HUES64 (cell line): Measurements from ENCODE around the gene JAML.

Experiments used
- H3K27ac ChIP-seq: 2 replicates; pipeline ENCODE4 v1.7.0; 2013; ENCODE audit warnings: low read depth, low read length, inconsistent platforms
- H3K27me3 ChIP-seq: 2 replicates; pipeline ENCODE4 v1.6.1; 2013; ENCODE audit warnings: mild to moderate bottlenecking, low read length; ENCODE audit not compliant: insufficient read depth
- H3K36me3 ChIP-seq: 2 replicates; pipeline ENCODE4 v1.6.1; 2013; ENCODE audit warnings: mild to moderate bottlenecking, low read length; ENCODE audit not compliant: insufficient read depth
- H3K4me1 ChIP-seq: 2 replicates; pipeline ENCODE4 v1.6.1; 2013; ENCODE audit warnings: mild to moderate bottlenecking, low read length, moderate library complexity; ENCODE audit not compliant: insufficient read depth
- H3K4me3 ChIP-seq: 2 replicates; pipeline ENCODE4 v1.5.1; 2013; ENCODE audit warnings: mild to moderate bottlenecking, low read length, moderate library complexity
- H3K9ac ChIP-seq: 2 replicates; pipeline ENCODE4 v1.6.1; 2013; ENCODE audit warnings: mild to moderate bottlenecking, low read depth, low read length
- H3K9me3 ChIP-seq: 2 replicates; pipeline ENCODE4 v1.6.1; 2013; ENCODE audit warnings: low read depth, low read length; ENCODE audit not compliant: insufficient read depth
- WGBS: fragments of 150-250, 120-280 bp; methylation state at CpG from one replicate; pipeline ENCODE4 v1.1.7; 2013; ENCODE audit warnings: missing lambda C conversion rate; 5-methylcytosine and 5-hydroxymethylcytosine counted together

Gene JAML

GRCh38 chr11:118162846-118163245, 62.0 kb downstream of the JAML start:
- no peak overlapping the region for H3K9ac ChIP-seq
- no peak overlapping the region for H3K4me3 ChIP-seq
- no peaks in the 10 kb centered on the region for H3K36me3 ChIP-seq
- peaks cover 56% of the 10 kb centered on the region for H3K27me3 ChIP-seq
- H3K4me1 ChIP-seq = peaks cover 6% of the 10 kb centered on the region; the same call in 1 of the 2 replicates
- WGBS = 87% methylated on average over 2 of the region's 3 CpGs
- H3K9me3 ChIP-seq = no peaks in the 10 kb centered on the region
- no peak overlapping the region for H3K27ac ChIP-seq

- Histone ChIP-seq H3K9me3 (no peaks in the 10 kb centered on the region), H3K4me1 (peaks cover 16% of the 10 kb centered on the region), H3K36me3 (no peaks in the 10 kb centered on the region), H3K27me3 (peaks cover 56% of the 10 kb centered on the region), H3K9ac (no peak overlapping the region), H3K27ac (no peak overlapping the region), H3K4me3 (no peak overlapping the region)
- whole genome bisulfite sequencing = 72% methylated on average over 6 of the region's 6 CpGs
Measured at GRCh38 chr11:118161786-118162185, 63.0 kb downstream of the JAML start.

GRCh38 chr11:118157186-118157895, 67.5 kb downstream of the JAML start:
- peaks cover 29% of the 10 kb centered on the region for H3K4me1 ChIP-seq
- 45% methylated on average over 10 of the region's 10 CpGs for WGBS
- H3K9me3 ChIP-seq = no peaks in the 10 kb centered on the region
- H3K36me3 ChIP-seq = no peaks in the 10 kb centered on the region
- no peak overlapping the region for H3K9ac ChIP-seq
- H3K27me3 ChIP-seq = peaks cover 85% of the 10 kb centered on the region
- H3K27ac ChIP-seq = no peak overlapping the region
- peak overlapping the region; percentile 44 for H3K4me3 ChIP-seq

GRCh38 chr11:118156531-118157185, 68.2 kb downstream of the JAML start:
- Histone ChIP-seq H3K4me1 (peaks cover 32% of the 10 kb centered on the region), H3K27me3 (peaks cover 88% of the 10 kb centered on the region), H3K9ac (no peak overlapping the region), H3K9me3 (no peaks in the 10 kb centered on the region), H3K4me3 (peak overlapping the region; percentile 44), H3K27ac (no peak overlapping the region), H3K36me3 (no peaks in the 10 kb centered on the region)
- WGBS = 3% methylated on average over 21 of the region's 21 CpGs

GRCh38 chr11:118155776-118156530, 68.9 kb downstream of the JAML start:
- Histone ChIP-seq H3K27me3 (peaks cover 95% of the 10 kb centered on the region), H3K4me3 (peak overlapping the region; percentile 44), H3K36me3 (no peaks in the 10 kb centered on the region), H3K4me1 (peaks cover 37% of the 10 kb centered on the region), H3K9ac (no peak overlapping the region), H3K9me3 (no peaks in the 10 kb centered on the region), H3K27ac (no peak overlapping the region)
- 26% methylated on average over 11 of the region's 11 CpGs for WGBS

DNA sequence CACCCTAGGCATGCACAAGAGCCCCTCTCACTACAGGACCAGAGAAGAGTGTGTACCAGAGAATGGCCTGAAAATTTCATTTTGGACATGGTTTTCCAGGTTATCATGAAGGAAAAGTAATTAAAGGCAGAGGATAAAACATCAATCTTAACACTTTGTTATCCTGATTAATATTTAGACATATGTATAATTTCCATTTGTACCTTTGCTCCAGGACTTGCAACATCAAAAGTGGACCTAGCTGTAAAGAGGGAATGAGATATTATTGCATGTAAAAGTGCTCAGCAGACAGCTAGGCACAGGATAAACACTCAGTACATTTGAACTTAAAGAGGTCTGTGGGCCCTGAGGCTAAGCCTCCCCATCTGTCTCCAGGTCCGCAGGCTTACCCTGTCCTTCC, 70.2 kb downstream of the JAML start:
- no peaks in the 10 kb centered on the region for H3K36me3 ChIP-seq
- H3K4me3 ChIP-seq = no peak overlapping the region
- WGBS = 19% methylated on average over 1 of the region's 1 CpG
- H3K4me1 ChIP-seq = peaks cover 37% of the 10 kb centered on the region
- H3K9me3 ChIP-seq = no peaks in the 10 kb centered on the region
- H3K27ac ChIP-seq = no peak overlapping the region
- H3K27me3 ChIP-seq = peaks cover 99% of the 10 kb centered on the region
- H3K9ac ChIP-seq = no peak overlapping the region

- Histone ChIP-seq H3K9me3 (no peaks in the 10 kb centered on the region), H3K36me3 (no peaks in the 10 kb centered on the region), H3K27me3 (peaks cover 99% of the 10 kb centered on the region), H3K9ac (no peak overlapping the region), H3K27ac (no peak overlapping the region), H3K4me1 (peaks cover 37% of the 10 kb centered on the region), H3K4me3 (peak overlapping the region; percentile 71; the same call in 1 of the 2 replicates)
- 57% methylated on average over 11 of the region's 11 CpGs for WGBS
Measured at GRCh38 chr11:118153976-118154375, 70.8 kb downstream of the JAML start.

GRCh38 chr11:118153516-118153915, 71.3 kb downstream of the JAML start:
- peak overlapping the region; percentile 71 for H3K4me3 ChIP-seq
- H3K27me3 ChIP-seq = peaks cover 99% of the 10 kb centered on the region
- H3K9me3 ChIP-seq = no peaks in the 10 kb centered on the region
- no peak overlapping the region for H3K27ac ChIP-seq
- WGBS = 6% methylated on average over 16 of the region's 16 CpGs
- H3K36me3 ChIP-seq = no peaks in the 10 kb centered on the region
- H3K9ac ChIP-seq = no peak overlapping the region
- peaks cover 37% of the 10 kb centered on the region for H3K4me1 ChIP-seq

DNA sequence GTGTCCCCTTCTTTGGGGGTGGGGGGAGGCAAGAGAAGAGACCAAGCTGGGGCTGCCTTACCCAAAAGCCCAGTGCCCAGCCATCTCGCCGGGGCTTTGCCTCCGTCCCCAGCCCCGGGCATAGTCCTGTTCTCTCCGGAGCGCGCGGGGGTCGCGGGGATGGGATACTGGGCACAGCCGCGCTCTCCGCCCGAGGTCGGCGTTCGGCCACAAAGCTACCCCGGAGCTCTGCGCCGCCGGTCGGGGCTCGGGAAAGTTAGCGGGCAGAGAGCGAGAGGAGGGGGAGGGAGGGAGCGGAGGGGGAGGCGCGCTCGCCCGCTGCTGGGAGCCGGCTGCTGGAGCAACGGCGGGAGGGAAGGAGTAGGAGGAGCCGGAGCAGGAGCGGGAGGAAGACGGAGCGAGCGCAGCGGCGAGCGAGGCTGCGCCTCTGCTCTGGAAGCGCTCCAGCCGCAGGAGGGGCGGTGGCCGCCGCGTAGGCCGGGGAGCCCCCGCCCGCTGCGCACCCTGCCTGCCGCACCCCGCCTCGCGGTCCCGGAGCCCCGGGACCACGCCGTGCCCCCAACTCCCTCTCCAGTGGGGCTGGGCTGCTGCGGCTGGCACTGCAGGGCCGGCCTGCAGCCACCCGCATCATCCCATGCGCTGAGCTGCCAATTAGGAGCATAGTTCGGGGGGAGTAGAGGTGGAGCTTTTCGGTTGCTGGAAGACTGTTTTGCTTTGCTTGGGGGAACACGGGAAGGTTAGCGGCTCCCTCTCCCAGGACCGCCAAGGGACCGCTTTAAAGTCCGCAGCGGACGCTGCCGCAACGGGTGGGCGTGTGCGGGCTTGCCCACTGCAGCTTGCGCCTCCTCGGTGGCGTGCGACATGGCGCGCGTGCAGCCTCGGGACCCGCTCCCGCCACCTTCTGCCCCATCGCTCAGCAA, 72.0 kb downstream of the JAML start, which contains the start of gene SCN4B:
Gene SCN4B (minus strand): TSS at position 272 of the 920 bp plus-strand sequence. CDS start 150 bp downstream, at position 122.
- Histone ChIP-seq H3K4me1 (peaks cover 37% of the 10 kb centered on the region), H3K9ac (no peak within 1 kb of the TSS), H3K9me3 (no peaks in the 10 kb centered on the region), H3K4me3 (peak within 1 kb of the TSS; percentile 71), H3K27me3 (peaks cover 99% of the 10 kb centered on the region), H3K27ac (no peak within 1 kb of the TSS), H3K36me3 (no peaks in the 10 kb centered on the region)
- WGBS = under 1% methylated on average over 88 of the region's 88 CpGs

DNA sequence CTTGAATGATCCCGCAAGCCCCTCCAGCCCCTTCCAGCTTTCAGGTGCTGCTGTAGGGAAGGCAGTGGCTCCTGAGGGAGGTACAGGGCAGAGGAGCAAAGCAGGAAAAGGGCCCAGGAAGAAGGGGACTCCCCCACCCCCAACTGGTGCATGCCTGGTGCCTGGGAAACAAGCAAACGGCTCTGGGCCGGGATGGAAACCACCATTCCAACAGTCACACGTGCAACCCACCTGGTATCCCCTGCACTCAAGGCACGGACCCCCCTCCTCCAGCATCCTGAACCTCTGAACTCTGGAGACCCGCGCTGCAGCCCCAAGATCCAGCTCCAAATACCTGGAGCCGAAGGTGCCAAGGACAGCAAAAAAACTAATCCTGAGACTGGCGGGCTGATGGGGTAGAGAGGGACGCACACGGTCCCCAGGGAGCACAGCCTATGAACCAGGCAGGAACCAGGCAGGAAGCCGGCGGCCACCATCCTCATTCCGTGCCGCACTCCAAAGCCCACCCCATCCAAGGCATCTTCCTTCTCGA, 72.7 kb downstream of the JAML start:
- peaks cover 99% of the 10 kb centered on the region for H3K27me3 ChIP-seq
- H3K36me3 ChIP-seq = no peaks in the 10 kb centered on the region
- no peak overlapping the region for H3K27ac ChIP-seq
- WGBS = 6% methylated on average over 14 of the region's 16 CpGs
- peak overlapping the region; percentile 71 for H3K4me3 ChIP-seq
- H3K9ac ChIP-seq = no peak overlapping the region
- no peaks in the 10 kb centered on the region for H3K9me3 ChIP-seq
- peaks cover 32% of the 10 kb centered on the region for H3K4me1 ChIP-seq
